GM11168 (cell line): ENCODE results near the gene SNRPB.

Source experiments
- in situ Hi-C: fragments of 300-500 bp; cut with MboI; formaldehyde crosslinking; loops from one replicate; pipeline ENCODE4 v1.12.0; 2022; ENCODE audit warnings: low sequenced_read_pairs; ENCODE audit not compliant: unreplicated experiment

Gene SNRPB

GRCh38 chr20:2446845-2447244, 23.7 kb downstream of the SNRPB start:
- in situ Hi-C loops = no loop called here

DNA sequence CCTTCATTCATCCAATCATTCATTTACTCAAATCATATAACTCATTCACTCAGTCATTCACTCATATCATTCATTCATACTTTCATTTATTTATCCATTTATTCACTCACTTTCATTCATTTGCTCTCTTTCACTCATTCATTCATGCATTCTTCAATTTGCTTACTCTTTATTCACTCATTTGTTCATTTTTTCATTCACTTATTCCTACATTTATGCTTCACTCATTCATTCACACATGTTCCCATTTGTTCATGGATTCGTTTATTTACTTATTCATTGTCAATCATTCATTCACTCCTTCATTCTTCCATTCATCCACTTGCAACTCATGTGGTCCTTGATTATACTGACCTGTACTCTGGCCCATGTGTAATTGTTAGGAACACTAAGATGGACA, 39.4 kb downstream of the SNRPB start:
- in situ Hi-C loops = no loop called here

GRCh38 chr20:2430538-2430937, 40.1 kb downstream of the SNRPB start:
- in situ Hi-C loops = no loop called here

DNA sequence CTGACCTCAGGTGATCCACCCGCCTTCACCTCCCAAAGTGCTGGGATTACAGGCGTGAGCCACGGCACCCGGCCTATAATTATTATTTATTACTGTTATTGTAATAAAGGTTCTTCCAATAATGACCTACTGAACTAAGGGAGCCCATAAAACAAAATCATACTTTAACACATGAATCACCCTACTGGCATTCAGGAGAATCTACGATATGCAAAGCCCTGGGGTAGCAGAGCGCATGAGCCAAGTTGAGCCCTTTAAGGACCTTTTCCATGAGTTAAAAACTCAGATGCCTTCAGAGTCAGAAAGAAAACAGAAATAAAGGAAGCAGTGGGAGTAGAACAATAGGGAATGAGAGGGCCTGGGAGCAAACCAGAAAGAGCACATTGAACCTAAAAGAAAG, 41.5 kb downstream of the SNRPB start:
- in situ Hi-C loops = no loop called here

GRCh38 chr20:2421247-2421646, 49.3 kb downstream of the SNRPB start:
- in situ Hi-C loops = no loop called here

DNA sequence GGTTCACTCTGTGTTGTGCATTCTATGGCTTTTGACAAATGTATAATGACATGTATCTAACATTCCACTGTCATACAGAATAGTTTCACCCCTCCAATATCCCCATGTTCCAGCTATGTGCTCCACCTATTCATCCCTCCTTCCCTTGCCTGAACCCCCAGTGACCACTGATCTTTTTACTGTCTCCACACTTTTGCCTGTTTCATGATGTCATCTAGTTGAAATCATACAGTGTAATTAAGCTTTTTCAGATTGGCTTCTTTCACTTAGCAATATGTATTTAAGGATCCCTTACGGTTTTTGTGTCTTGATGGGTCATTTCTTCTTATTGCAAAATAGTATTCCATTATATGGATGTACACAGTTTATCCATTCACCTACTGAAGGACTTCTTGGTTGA, 50.1 kb downstream of the SNRPB start:
- in situ Hi-C loops = no loop called here

DNA sequence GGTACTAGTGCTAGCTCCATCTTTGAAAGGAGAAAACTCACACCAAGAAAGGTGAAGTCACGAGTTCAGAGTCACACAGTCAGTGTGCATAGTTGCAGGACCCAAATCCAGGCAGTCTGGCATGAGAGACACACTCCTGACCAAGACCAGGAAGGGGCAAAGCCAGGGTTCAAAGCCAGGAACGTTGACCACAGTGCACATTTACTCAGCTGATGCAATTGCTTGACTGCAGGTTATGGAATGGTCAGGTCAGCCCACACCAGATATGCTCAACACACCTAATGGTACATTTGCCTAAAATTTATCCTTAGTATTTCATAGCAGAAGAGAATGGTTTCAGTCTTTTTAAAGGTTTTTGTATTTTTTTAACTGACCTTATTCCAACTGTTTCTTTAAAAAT, 52.2 kb downstream of the SNRPB start:
- in situ Hi-C loops = no loop called here

DNA sequence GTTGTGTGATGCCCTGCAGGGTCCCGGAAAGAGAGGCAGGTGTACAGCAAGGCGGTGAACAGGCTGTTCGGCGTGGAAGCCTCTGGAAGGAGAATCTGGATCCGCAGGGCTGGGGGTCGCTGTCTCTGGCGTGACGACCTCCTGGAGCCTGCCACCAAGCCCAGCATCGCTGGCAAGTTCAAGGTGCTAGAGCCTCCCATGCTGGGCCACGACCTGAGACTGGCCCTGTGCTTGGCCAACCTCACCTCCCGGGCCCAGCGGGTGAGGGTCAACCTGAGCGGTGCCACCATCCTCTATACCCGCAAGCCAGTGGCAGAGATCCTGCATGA, 53.4 kb downstream of the SNRPB start:
- in situ Hi-C loops = no loop called here

GRCh38 chr20:2416541-2417212, 53.9 kb downstream of the SNRPB start:
- in situ Hi-C loops = no loop called here
